A673 (cell line): ENCODE measurements around the gene DMGDH. TPM values are rescaled to one million over a fixed set of nuclear protein-coding genes. Genes with fewer than 3 reads are reported as not detected.
A peak's percentile ranks its signal among the peaks of the same experiment; 100 is the strongest.

Experiments used
- BruUV-seq: library from RNA; stranded (reverse); fragments of 400-500 nt; replicated peaks from 2 replicates; lab custom pipeline; 2021; lab: Mats Ljungman, UMichigan
- CTCF ChIA-PET: fragments of 300-600 bp; sonication (Branson Sonifier 250); formaldehyde crosslinking; loops from one replicate; lab custom pipeline; 2022; ENCODE audit warnings: antibody characterized with exemption; lab: Charles Lee
- POLR2A ChIA-PET: fragments of 300-600 bp; sonication (Branson Sonifier 250); formaldehyde crosslinking; loops from one replicate; lab custom pipeline; 2022; ENCODE audit warnings: antibody characterized with exemption; ENCODE audit not compliant: low non-redundant PET; lab: Charles Lee
- DNase-seq: peaks from one replicate; pipeline ENCODE4 v3.0.0-alpha.2; 2015; ENCODE audit warnings: low spot score
- H3K27ac ChIP-seq: fragments of 200-600 bp; sonication (generic); 2 replicates; pipeline ENCODE4 v1.5.1; 2016; ENCODE audit warnings: mixed run types, low read depth, mild to moderate bottlenecking, mixed read lengths, antibody characterized with exemption, low read length; ENCODE audit not compliant: poor library complexity, severe bottlenecking
- H3K27me3 ChIP-seq: fragments of 200-600 bp; sonication (generic); replicated peaks from 2 replicates; pipeline ENCODE4 v1.6.1; 2017; ENCODE audit warnings: mixed run types, low read depth, mild to moderate bottlenecking, mixed read lengths, antibody characterized with exemption, low read length; ENCODE audit not compliant: insufficient read depth, poor library complexity
- H3K36me3 ChIP-seq: fragments of 200-600 bp; sonication (generic); 2 replicates; pipeline ENCODE4 v1.6.1; 2016; ENCODE audit warnings: mixed run types, mild to moderate bottlenecking, mixed read lengths, antibody characterized with exemption, low read length; ENCODE audit not compliant: insufficient read depth, poor library complexity, severe bottlenecking
- H3K4me1 ChIP-seq: fragments of 200-600 bp; sonication (generic); 2 replicates; pipeline ENCODE4 v1.6.1; 2017; ENCODE audit warnings: mixed run types, mild to moderate bottlenecking, mixed read lengths, antibody characterized with exemption, low read length; ENCODE audit not compliant: insufficient read depth, poor library complexity, severe bottlenecking
- H3K4me3 ChIP-seq: fragments of 200-600 bp; sonication (generic); 2 replicates; pipeline ENCODE4 v1.5.1; 2016; ENCODE audit warnings: low read depth, mixed run types, mild to moderate bottlenecking, mixed read lengths, low read length; ENCODE audit not compliant: poor library complexity, severe bottlenecking
- H3K9me3 ChIP-seq: fragments of 200-600 bp; sonication (generic); 2 replicates; pipeline ENCODE4 v1.6.1; 2016; ENCODE audit warnings: mixed run types, low read depth, mild to moderate bottlenecking, mixed read lengths, antibody characterized with exemption, low read length; ENCODE audit not compliant: poor library complexity, severe bottlenecking
- EZH2 ChIP-seq: fragments of 200-600 bp; sonication (generic); IDR thresholded peaks from 2 replicates; pipeline ENCODE4 v1.6.1; 2017; ENCODE audit warnings: borderline replicate concordance, low read depth, mild to moderate bottlenecking, mixed read lengths, antibody characterized with exemption, low read length; ENCODE audit not compliant: poor library complexity, severe bottlenecking
- intact Hi-C: fragments of 100-400 bp; cut with micrococcal nuclease; formaldehyde crosslinking; loops from one replicate; pipeline ENCODE4 v1.10.0; 2022; ENCODE audit not compliant: unreplicated experiment
- total RNA-seq: library from RNA; stranded (reverse); gene quantifications from 2 replicates; pipeline ENCODE4 v1.2.3, GENCODE V29; 2021
- TF ChIP-seq, protein P1 (sequence below): fragments of 300-800, 200-600 bp; sonication (generic); conservative IDR thresholded peaks from 2 replicates; pipeline ENCODE4 v1.5.1; 2017; ENCODE audit warnings: low read depth, mild to moderate bottlenecking, antibody characterized with exemption, low read length, moderate library complexity, mixed read lengths

DMGDH gene
- total RNA-seq, 1 experiment from 2014 or later = 0.15 TPM

DNA sequence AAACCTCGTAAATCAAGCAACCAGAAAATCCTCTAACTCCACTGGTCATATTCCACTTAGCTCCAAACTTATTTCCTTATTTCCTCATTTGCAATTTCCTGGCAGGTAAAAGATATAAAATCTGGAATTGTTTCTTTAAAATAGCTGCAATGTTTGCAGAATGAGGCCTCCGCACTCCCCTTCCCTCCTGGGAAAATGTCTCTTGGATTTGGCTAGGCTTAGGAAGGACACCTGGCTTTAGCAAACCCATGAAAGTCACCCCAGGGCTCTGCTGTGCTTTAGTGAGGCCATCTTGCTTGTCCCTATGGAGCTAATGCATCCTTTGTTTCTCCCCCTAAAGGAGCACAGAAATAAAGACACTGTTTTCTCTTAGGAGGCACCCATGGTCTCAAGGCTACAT, 94.9 kb downstream of the DMGDH start:
- peaks cover 13% of the 10 kb centered on the region for H3K4me1 ChIP-seq
- H3K27ac ChIP-seq = no peak overlapping the region
- no peaks in the 10 kb centered on the region for H3K36me3 ChIP-seq
- no peak for TF ChIP-seq EZH2
- TF ChIP-seq, protein P1, sequence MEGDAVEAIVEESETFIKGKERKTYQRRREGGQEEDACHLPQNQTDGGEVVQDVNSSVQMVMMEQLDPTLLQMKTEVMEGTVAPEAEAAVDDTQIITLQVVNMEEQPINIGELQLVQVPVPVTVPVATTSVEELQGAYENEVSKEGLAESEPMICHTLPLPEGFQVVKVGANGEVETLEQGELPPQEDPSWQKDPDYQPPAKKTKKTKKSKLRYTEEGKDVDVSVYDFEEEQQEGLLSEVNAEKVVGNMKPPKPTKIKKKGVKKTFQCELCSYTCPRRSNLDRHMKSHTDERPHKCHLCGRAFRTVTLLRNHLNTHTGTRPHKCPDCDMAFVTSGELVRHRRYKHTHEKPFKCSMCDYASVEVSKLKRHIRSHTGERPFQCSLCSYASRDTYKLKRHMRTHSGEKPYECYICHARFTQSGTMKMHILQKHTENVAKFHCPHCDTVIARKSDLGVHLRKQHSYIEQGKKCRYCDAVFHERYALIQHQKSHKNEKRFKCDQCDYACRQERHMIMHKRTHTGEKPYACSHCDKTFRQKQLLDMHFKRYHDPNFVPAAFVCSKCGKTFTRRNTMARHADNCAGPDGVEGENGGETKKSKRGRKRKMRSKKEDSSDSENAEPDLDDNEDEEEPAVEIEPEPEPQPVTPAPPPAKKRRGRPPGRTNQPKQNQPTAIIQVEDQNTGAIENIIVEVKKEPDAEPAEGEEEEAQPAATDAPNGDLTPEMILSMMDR = no peak
- CTCF ChIA-PET = interaction anchor here (0.6 kb wide), 1 partner anchor 1117 kb away, joined by 6 read pairs; no protein-coding TSS in a partner anchor
- no TSS peak for BruUV-seq
- POLR2A ChIA-PET = no interaction called here
- H3K9me3 ChIP-seq = no peaks in the 10 kb centered on the region
- H3K27me3 ChIP-seq = no peaks in the 10 kb centered on the region
- H3K4me3 ChIP-seq = no peak overlapping the region
- DNase-seq = no peak
- intact Hi-C loops = no loop called here

DNA sequence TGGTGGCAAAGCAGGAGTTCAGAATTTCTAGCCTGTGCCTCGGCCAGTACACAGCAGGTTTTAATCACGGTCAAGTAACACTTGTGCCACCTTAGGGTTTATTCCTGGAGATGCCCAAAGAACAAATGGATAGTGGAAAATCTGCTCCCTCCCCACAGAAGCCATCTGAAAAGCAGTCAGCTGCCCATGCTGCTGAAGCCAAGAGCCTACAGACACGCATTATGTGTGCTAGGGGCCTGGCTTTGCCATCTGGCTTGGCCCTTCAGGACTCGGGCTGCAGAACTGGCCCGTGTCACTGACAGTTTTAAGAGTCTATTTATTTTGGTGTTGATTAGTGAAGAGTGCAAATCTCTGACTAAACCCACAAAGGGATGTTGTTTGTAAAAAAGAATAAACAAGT, 95.5 kb downstream of the DMGDH start:
- no TSS peak for BruUV-seq
- no peak for DNase-seq

DNA sequence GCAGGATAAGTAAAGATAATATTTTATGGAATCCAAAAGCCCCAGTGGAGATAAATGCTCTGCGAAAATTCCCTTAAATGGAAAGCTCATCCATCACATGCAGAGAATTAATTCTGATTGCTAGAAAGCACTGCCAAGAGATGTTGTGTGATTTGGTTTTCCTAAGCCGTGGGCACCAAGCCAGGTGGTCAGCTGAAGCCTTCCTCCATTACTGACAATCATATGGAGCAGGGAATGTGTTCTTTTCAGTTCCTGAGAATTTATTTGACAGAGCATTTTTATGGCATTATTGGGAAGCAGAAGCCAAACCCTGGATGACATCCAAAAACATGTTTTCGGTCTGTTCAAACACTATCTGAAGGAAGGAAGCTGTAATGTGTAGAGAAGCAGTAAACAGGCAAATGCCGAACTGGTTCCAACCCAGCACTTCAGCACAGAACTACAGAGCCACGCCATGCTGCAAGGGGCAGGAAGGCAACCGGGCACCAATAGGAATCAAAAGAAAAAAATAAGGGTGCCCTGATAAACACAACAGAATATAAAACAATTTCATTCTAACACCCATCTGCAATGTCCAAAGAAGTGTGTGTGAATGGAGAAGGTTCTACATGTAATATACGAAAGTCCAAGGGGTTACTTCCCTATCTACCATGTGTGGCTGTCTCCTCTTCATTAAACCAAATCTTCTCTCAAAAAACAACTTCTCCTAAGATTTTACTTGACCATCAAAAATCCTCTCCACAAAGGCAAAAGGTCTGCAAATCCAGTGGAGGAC, 96.6 kb downstream of the DMGDH start:
- ChIA-PET POLR2A (no interaction called here), CTCF (no interaction called here)
- DNase-seq = peak; percentile 33
- intact Hi-C loops = no loop called here
- Histone ChIP-seq H3K27ac (no peak overlapping the region), H3K4me3 (no peak overlapping the region), H3K27me3 (no peaks in the 10 kb centered on the region), H3K9me3 (no peaks in the 10 kb centered on the region), H3K4me1 (peaks cover 13% of the 10 kb centered on the region), H3K36me3 (no peaks in the 10 kb centered on the region)
- no TSS peak for BruUV-seq
- TF ChIP-seq, protein P1 = no peak
- TF ChIP-seq EZH2 = no peak

More for the DNA sequence above, 95.5 kb downstream of the DMGDH start:
- Histone ChIP-seq H3K9me3 (no peaks in the 10 kb centered on the region), H3K27ac (no peak overlapping the region), H3K4me3 (no peak overlapping the region), H3K4me1 (peaks cover 13% of the 10 kb centered on the region), H3K27me3 (no peaks in the 10 kb centered on the region), H3K36me3 (no peaks in the 10 kb centered on the region)
- no peak for TF ChIP-seq EZH2
- TF ChIP-seq, protein P1 = no peak
- intact Hi-C loops = no loop called here
- ChIA-PET POLR2A (no interaction called here), CTCF (interaction anchor here (0.6 kb wide), 1 partner anchor 1118 kb away, joined by 6 read pairs; no protein-coding TSS in a partner anchor)
